H1 (cell line): ENCODE data around the gene OSBPL6. TPM values are rescaled to one million over a fixed set of nuclear protein-coding genes. Genes with fewer than 3 reads are reported as not detected.

Experiments
- GABPA ChIP-seq: IDR thresholded peaks from 2 replicates; pipeline ENCODE4 v1.6.1; 2011; ENCODE audit warnings: mild to moderate bottlenecking, low read length, moderate library complexity, borderline replicate concordance; ENCODE audit not compliant: insufficient read depth
- NRF1 ChIP-seq: IDR thresholded peaks from 2 replicates; pipeline ENCODE4 v1.6.1; 2011; ENCODE audit warnings: mild to moderate bottlenecking, low read depth, low read length, improper control_type of control experiment
- RBBP5 ChIP-seq: IDR thresholded peaks from 2 replicates; pipeline ENCODE4 v1.7.1; 2012; ENCODE audit warnings: low read depth, mild to moderate bottlenecking, inconsistent platforms, low read length, moderate library complexity, borderline replicate concordance
- RFX5 ChIP-seq: IDR thresholded peaks from 2 replicates; pipeline ENCODE4 v1.6.1; 2011; ENCODE audit warnings: low read depth, low read length, improper control_type of control experiment, borderline replicate concordance
- polyA plus RNA-seq, 7 experiments: library from polyadenylated mRNA; depleted of rRNA in 3 of 7; stranded (reverse) in 5 of 7; unstranded in 2 of 7; fragments of >200 nt in 5 of 7; fragments of 200-250 nt in 2 of 7; gene quantifications; 1 replicate in 5 of 7; 2 replicates in 1 of 7; 4 replicates in 1 of 7; pipeline versions ENCODE4 v1.2.1 to v1.2.3, GENCODE V29; 2011 to 2013; ENCODE audit warnings: missing spikeins in 2 of 7, mixed read lengths in 2 of 7
- total RNA-seq: library from RNA; stranded (reverse); fragmentation: NEBNext Ultra II Directional; extraction: Animal tissue kit (Norgen Biotek cat#: 25700); gene quantifications from 2 replicates; pipeline ENCODE4 v1.2.1, GENCODE V29; 2021
- TF ChIP-seq, protein P1 (sequence below): fragments of 300-600 bp; sonication (generic); IDR thresholded peaks from 2 replicates; pipeline ENCODE4 v1.7.1; 2012; ENCODE audit warnings: low read length, moderate library complexity, mild to moderate bottlenecking, inconsistent platforms; ENCODE audit not compliant: insufficient replicate concordance

Gene OSBPL6
- total and polyA plus RNA-seq, 2 of the 8 experiments (the other 6 are each of a cell fraction or from before 2014, with no cell fraction given), result 1.7 to 5.6 TPM

DNA sequence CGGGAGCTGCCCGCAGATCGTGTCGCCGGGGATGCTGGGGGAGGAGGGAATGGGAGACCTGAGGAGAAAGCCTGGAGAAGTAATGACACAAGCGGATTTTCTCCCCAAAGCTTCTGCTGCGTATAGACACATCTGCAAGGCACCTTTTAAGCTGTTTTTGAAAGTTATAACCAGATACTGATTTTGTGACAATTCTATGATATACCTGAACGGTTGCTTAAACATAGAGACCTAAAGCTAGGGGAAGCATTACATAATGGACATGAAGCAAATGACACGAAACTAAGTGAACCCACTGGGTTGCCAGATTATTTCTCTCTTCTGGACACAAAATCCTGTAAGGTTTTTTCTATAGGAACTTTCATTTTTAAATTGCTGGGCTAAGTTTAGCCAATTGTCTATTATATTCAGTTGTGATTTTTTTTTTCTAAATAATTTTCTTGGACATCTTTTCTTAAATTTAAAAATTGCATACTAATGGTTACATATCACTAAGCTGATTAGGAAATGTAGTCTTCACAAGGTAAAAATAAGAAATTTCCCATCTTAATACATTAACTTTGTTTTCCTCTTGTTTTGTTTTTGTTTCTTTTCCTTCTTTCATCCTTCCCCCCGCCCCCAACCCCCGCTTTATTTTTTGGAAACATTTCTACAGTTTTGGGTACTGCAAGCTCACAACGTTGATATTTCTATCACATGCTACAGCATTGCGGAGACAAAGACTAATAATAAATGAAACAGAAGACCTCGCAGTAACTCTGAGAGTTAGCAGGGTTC, 1.3 kb downstream of the OSBPL6 start (continued):
- TF ChIP-seq, protein P1, sequence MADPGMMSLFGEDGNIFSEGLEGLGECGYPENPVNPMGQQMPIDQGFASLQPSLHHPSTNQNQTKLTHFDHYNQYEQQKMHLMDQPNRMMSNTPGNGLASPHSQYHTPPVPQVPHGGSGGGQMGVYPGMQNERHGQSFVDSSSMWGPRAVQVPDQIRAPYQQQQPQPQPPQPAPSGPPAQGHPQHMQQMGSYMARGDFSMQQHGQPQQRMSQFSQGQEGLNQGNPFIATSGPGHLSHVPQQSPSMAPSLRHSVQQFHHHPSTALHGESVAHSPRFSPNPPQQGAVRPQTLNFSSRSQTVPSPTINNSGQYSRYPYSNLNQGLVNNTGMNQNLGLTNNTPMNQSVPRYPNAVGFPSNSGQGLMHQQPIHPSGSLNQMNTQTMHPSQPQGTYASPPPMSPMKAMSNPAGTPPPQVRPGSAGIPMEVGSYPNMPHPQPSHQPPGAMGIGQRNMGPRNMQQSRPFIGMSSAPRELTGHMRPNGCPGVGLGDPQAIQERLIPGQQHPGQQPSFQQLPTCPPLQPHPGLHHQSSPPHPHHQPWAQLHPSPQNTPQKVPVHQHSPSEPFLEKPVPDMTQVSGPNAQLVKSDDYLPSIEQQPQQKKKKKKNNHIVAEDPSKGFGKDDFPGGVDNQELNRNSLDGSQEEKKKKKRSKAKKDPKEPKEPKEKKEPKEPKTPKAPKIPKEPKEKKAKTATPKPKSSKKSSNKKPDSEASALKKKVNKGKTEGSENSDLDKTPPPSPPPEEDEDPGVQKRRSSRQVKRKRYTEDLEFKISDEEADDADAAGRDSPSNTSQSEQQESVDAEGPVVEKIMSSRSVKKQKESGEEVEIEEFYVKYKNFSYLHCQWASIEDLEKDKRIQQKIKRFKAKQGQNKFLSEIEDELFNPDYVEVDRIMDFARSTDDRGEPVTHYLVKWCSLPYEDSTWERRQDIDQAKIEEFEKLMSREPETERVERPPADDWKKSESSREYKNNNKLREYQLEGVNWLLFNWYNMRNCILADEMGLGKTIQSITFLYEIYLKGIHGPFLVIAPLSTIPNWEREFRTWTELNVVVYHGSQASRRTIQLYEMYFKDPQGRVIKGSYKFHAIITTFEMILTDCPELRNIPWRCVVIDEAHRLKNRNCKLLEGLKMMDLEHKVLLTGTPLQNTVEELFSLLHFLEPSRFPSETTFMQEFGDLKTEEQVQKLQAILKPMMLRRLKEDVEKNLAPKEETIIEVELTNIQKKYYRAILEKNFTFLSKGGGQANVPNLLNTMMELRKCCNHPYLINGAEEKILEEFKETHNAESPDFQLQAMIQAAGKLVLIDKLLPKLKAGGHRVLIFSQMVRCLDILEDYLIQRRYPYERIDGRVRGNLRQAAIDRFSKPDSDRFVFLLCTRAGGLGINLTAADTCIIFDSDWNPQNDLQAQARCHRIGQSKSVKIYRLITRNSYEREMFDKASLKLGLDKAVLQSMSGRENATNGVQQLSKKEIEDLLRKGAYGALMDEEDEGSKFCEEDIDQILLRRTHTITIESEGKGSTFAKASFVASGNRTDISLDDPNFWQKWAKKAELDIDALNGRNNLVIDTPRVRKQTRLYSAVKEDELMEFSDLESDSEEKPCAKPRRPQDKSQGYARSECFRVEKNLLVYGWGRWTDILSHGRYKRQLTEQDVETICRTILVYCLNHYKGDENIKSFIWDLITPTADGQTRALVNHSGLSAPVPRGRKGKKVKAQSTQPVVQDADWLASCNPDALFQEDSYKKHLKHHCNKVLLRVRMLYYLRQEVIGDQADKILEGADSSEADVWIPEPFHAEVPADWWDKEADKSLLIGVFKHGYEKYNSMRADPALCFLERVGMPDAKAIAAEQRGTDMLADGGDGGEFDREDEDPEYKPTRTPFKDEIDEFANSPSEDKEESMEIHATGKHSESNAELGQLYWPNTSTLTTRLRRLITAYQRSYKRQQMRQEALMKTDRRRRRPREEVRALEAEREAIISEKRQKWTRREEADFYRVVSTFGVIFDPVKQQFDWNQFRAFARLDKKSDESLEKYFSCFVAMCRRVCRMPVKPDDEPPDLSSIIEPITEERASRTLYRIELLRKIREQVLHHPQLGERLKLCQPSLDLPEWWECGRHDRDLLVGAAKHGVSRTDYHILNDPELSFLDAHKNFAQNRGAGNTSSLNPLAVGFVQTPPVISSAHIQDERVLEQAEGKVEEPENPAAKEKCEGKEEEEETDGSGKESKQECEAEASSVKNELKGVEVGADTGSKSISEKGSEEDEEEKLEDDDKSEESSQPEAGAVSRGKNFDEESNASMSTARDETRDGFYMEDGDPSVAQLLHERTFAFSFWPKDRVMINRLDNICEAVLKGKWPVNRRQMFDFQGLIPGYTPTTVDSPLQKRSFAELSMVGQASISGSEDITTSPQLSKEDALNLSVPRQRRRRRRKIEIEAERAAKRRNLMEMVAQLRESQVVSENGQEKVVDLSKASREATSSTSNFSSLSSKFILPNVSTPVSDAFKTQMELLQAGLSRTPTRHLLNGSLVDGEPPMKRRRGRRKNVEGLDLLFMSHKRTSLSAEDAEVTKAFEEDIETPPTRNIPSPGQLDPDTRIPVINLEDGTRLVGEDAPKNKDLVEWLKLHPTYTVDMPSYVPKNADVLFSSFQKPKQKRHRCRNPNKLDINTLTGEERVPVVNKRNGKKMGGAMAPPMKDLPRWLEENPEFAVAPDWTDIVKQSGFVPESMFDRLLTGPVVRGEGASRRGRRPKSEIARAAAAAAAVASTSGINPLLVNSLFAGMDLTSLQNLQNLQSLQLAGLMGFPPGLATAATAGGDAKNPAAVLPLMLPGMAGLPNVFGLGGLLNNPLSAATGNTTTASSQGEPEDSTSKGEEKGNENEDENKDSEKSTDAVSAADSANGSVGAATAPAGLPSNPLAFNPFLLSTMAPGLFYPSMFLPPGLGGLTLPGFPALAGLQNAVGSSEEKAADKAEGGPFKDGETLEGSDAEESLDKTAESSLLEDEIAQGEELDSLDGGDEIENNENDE, result no peak
- TF ChIP-seq GABPA, result no peak
- no peak for TF ChIP-seq RFX5
- TF ChIP-seq NRF1, result no peak
- no peak for TF ChIP-seq RBBP5
